ENCODE results near the gene TMCO4. TPM values are rescaled to one million over a fixed set of nuclear protein-coding genes. Genes with fewer than 3 reads are reported as not detected.

Gene TMCO4
- total RNA-seq, 1 donor, result 27.5 TPM

DNA sequence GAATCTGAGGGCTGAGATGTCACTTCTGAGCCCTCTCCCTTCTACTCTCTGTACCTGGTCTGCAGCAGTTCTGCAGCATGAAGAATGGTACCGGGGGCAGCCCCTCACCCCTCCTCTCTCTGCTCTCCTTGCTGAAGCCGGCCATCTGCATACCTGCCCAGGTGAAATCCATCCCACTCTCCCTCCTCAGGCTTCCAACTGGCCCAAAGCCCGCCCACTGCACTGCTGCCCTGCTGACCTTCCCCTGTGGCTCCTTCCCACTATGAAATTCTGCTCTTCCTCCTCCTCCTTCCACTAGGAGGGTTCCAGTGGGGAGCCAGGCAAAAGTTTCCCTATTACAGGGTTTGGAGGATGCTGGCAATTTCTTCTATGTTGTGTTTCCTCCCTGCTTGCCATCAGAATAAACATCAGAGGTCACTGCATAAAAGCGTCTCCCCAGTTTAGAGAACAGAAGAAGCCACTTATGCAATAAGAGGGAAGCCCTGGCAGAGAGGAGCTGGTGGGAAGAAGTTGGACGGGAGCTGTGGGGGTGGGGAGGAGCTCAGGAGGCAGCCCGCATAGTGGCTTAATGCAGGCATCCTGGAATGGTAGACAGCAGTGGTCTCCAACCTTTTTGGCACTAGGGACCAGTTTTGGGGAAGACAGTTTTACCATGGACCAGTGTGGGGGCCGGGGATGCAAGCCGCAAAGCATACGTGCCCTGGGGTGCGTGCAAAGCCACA is 30.3 kb downstream of the TMCO4 start:
- Histone ChIP-seq H3K4me1 (ENCODE audit: insufficient read depth, low read length) (peaks cover 37% of the 10 kb centered on the region), H3K4me2 (ENCODE audit: insufficient read depth, low read length) (no peak overlapping the region), H3K79me2 (ENCODE audit: insufficient read depth, low read length) (no peaks in the 10 kb centered on the region), H4K20me1 (ENCODE audit: insufficient read depth, low read length) (no peaks in the 10 kb centered on the region), H3K27ac (ENCODE audit: low read depth, low read length) (no peak overlapping the region), H2AFZ (ENCODE audit: low read length) (no peak overlapping the region), H3K9me3 (ENCODE audit: low read depth, low read length) (no peaks in the 10 kb centered on the region), H3K27me3 (ENCODE audit: insufficient read depth, low read length) (no peaks in the 10 kb centered on the region), H3K4me3 (ENCODE audit: insufficient read depth, low read length) (no peak overlapping the region), H3K36me3 (ENCODE audit: insufficient read depth, low read length) (peaks cover 10% of the 10 kb centered on the region)
- no peak for DNase-seq (ENCODE audit: insufficient read length, low spot score, missing footprints)
- TF ChIP-seq, protein P1, sequence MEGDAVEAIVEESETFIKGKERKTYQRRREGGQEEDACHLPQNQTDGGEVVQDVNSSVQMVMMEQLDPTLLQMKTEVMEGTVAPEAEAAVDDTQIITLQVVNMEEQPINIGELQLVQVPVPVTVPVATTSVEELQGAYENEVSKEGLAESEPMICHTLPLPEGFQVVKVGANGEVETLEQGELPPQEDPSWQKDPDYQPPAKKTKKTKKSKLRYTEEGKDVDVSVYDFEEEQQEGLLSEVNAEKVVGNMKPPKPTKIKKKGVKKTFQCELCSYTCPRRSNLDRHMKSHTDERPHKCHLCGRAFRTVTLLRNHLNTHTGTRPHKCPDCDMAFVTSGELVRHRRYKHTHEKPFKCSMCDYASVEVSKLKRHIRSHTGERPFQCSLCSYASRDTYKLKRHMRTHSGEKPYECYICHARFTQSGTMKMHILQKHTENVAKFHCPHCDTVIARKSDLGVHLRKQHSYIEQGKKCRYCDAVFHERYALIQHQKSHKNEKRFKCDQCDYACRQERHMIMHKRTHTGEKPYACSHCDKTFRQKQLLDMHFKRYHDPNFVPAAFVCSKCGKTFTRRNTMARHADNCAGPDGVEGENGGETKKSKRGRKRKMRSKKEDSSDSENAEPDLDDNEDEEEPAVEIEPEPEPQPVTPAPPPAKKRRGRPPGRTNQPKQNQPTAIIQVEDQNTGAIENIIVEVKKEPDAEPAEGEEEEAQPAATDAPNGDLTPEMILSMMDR (IDR thresholded peaks at IDR 0.05; ENCODE audit: extremely low read depth, low read depth, low read length), result no peak

DNA sequence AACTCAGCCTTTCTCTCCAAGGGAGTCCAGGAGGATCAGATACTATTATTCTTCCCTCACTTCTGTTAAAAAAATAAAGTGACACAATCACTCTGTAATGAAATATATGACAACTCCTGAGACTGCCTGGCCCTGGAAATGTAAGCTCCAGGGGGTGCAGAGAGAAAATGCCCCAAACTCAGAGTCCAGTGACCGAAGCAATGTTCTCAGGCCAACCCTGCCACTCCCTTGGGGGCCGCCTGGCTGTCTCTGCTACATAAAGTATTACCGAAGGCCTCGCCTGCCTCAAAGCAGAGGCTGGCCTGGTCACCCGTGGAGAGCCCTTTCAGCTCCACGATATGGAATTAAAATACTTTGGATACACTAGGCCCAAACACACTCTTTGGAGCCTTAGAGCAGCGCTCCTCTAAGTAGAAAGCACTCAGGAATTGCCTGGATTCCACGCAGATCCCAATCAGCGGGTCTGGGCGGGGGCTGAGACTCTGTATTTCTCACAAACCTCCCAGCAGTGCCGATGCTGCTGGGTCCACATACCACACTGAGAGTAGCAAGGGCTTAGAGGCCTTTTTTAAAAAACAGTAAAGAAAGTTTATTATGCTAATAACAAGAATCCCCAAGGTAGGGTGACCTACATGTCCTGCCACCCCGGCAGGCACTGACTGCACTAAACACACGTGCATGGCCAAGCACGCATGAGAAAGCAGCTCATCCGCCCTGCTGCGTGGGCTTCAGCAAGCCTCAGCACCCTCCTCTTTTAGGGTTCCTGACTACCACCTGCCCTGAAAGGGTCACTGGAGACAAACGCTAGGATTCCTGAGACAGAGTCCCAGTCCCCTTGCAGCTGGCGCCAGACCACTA is 31.1 kb downstream of the TMCO4 start:
- no peak overlapping the region for H3K27ac ChIP-seq (ENCODE audit: low read depth, low read length)
- no peak overlapping the region for H3K4me2 ChIP-seq (ENCODE audit: insufficient read depth, low read length)
- peaks cover 37% of the 10 kb centered on the region for H3K4me1 ChIP-seq (ENCODE audit: insufficient read depth, low read length)
- TF ChIP-seq, protein P1 (IDR thresholded peaks at IDR 0.05; ENCODE audit: extremely low read depth, low read depth, low read length), result no peak
- H3K27me3 ChIP-seq (ENCODE audit: insufficient read depth, low read length), result no peaks in the 10 kb centered on the region
- H2AFZ ChIP-seq (ENCODE audit: low read length), result no peak overlapping the region
- H3K36me3 ChIP-seq (ENCODE audit: insufficient read depth, low read length), result peaks cover 7% of the 10 kb centered on the region
- H4K20me1 ChIP-seq (ENCODE audit: insufficient read depth, low read length), result no peaks in the 10 kb centered on the region
- no peak overlapping the region for H3K4me3 ChIP-seq (ENCODE audit: insufficient read depth, low read length)
- H3K79me2 ChIP-seq (ENCODE audit: insufficient read depth, low read length), result no peaks in the 10 kb centered on the region
- no peaks in the 10 kb centered on the region for H3K9me3 ChIP-seq (ENCODE audit: low read depth, low read length)
- DNase-seq (ENCODE audit: insufficient read length, low spot score, missing footprints), result peak; percentile 59

DNA sequence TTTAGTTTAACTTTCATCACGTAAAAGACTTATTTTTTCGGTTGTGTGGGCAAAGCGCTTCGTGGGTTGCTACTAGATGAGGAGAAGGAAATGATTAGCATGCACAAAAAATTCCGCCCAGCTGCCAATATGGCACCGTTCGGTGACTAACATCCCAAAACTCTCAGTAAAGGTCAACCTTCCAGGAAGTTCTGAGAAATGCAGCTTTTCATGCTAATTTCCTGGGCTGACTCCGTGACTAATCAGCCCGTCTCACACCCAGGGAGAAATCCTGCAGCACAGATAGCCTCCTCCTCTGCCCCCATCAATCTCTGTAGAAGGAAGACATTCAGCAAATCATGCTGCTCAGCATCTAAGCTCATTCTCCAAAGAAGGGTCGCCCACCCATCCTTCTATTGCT is 34.1 kb downstream of the TMCO4 start:
- Histone ChIP-seq H2AFZ (ENCODE audit: low read length) (peak overlapping the region; percentile 56), H3K4me1 (ENCODE audit: insufficient read depth, low read length) (peaks cover 37% of the 10 kb centered on the region), H3K27ac (ENCODE audit: low read depth, low read length) (peak overlapping the region; percentile 90), H3K79me2 (ENCODE audit: insufficient read depth, low read length) (no peaks in the 10 kb centered on the region), H3K27me3 (ENCODE audit: insufficient read depth, low read length) (no peaks in the 10 kb centered on the region), H3K9me3 (ENCODE audit: low read depth, low read length) (no peaks in the 10 kb centered on the region), H3K4me3 (ENCODE audit: insufficient read depth, low read length) (peak overlapping the region; percentile 24), H3K4me2 (ENCODE audit: insufficient read depth, low read length) (peak overlapping the region; percentile 75), H3K36me3 (ENCODE audit: insufficient read depth, low read length) (peaks cover 5% of the 10 kb centered on the region), H4K20me1 (ENCODE audit: insufficient read depth, low read length) (no peaks in the 10 kb centered on the region)
- DNase-seq (ENCODE audit: insufficient read length, low spot score, missing footprints), result peak; percentile 98
- TF ChIP-seq, protein P1 (IDR thresholded peaks at IDR 0.05; ENCODE audit: extremely low read depth, low read depth, low read length), result no peak

DNA sequence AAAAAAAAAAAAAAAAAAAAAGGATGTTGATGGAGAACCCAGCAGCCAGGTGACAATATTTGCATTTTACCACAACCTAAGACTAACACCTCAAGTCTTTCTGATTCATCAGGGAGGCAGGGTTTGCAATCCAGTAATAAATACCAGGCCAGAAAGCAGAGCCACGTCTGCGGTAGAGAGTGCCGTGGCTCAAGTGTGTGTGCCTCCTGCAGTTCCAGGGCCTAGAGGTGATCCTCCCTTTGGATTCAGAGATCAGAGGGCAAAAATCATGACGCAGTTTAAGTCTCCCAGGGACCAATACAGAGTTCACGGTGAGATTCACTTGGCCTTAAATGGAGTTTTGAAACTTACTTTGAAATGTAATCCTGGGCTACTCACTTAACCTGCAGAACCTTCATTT is 34.9 kb downstream of the TMCO4 start:
- TF ChIP-seq, protein P1 (IDR thresholded peaks at IDR 0.05; ENCODE audit: extremely low read depth, low read depth, low read length), result no peak
- Histone ChIP-seq H3K4me1 (ENCODE audit: insufficient read depth, low read length) (peaks cover 38% of the 10 kb centered on the region), H3K27me3 (ENCODE audit: insufficient read depth, low read length) (no peaks in the 10 kb centered on the region), H3K36me3 (ENCODE audit: insufficient read depth, low read length) (peaks cover 4% of the 10 kb centered on the region), H3K4me3 (ENCODE audit: insufficient read depth, low read length) (no peak overlapping the region), H3K79me2 (ENCODE audit: insufficient read depth, low read length) (no peaks in the 10 kb centered on the region), H3K4me2 (ENCODE audit: insufficient read depth, low read length) (peak overlapping the region; percentile 75), H2AFZ (ENCODE audit: low read length) (no peak overlapping the region), H3K9me3 (ENCODE audit: low read depth, low read length) (no peaks in the 10 kb centered on the region), H4K20me1 (ENCODE audit: insufficient read depth, low read length) (no peaks in the 10 kb centered on the region), H3K27ac (ENCODE audit: low read depth, low read length) (peak overlapping the region; percentile 90)
- peak; percentile 87 for DNase-seq (ENCODE audit: insufficient read length, low spot score, missing footprints)

All from osteoblast (primary cell).